Upper lobe of left lung (tissue), 4 donors: Measurements from ENCODE around the gene SOX8.

Source experiments
- CTCF ChIP-seq, 6 experiments: fragments of 450-650 bp in 4 of 6; fragments of 200-600 bp in 2 of 6; sonication (generic) in 2 of 6; IDR thresholded peaks; one replicate each; pipeline ENCODE4 v1.5.1; 2016 to 2019; ENCODE audit warnings: antibody characterized with exemption in 6 of 6
- POLR2A ChIP-seq, 4 donors: fragments of 450-650 bp; IDR thresholded peaks; one replicate each; pipeline ENCODE4 v1.5.1; 2016 to 2017; ENCODE audit warnings: antibody characterized with exemption in 4 of 4, mild to moderate bottlenecking in 2 of 4
- POLR2AphosphoS5 ChIP-seq, 2 donors: sonication (generic); formaldehyde crosslinking; IDR thresholded peaks; one replicate each; pipeline ENCODE4 v1.5.1; 2017; ENCODE audit warnings: antibody characterized with exemption in 2 of 2

DNA sequence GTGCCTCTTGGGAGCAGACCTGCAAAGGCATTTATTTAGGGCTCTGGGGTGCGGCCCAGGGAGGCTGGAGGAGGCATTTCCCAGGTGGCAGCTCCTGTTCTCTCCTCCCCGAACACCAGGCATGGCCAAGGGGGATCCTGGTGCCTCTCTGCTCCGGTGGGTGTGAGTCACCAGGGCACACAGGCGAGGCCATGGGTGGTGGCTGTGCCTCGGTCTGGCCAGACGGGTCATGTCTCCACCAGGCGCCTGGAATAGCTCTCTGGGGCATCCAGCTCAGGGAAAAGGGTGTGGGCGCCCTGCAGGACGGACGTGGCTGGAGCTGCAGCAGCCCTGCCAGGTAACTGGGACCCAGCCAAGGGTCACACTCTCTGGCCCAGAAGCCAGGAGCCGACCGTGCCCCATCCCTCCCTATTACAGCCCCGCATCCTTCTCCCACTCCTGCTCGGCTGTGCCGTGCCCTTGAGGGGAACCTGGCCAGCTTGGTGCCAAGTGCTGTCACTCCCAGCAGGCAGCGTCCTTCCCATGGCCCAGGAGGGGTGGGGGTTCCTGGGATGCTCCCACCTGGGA is 25.8 kb downstream of the SOX8 start:
- TF ChIP-seq POLR2A (IDR thresholded peaks at IDR 0.05) (no peak), CTCF (IDR thresholded peaks at IDR 0.05) (no peak), POLR2AphosphoS5 (IDR thresholded peaks at IDR 0.05) (no peak)
